GM19025 (cell line): Measurements from ENCODE around the gene CLPTM1L.
"Not testable (repeated sequence)": the region's sequence is repeated elsewhere in the genome, so short reads cannot be mapped to it uniquely, and the experiment has no call there.

Experiments used
- ATAC-seq: cut with Tn5 transposase; IDR thresholded peaks from one replicate; pipeline ENCODE4 v1.9.1; 2021; ENCODE audit warnings: mild to moderate bottlenecking, low read depth, moderate library complexity; ENCODE audit not compliant: unreplicated experiment

The CLPTM1L gene

GRCh38 chr5:1330146-1330846 lies 14.6 kb downstream of the CLPTM1L start:
- no peak for ATAC-seq

DNA sequence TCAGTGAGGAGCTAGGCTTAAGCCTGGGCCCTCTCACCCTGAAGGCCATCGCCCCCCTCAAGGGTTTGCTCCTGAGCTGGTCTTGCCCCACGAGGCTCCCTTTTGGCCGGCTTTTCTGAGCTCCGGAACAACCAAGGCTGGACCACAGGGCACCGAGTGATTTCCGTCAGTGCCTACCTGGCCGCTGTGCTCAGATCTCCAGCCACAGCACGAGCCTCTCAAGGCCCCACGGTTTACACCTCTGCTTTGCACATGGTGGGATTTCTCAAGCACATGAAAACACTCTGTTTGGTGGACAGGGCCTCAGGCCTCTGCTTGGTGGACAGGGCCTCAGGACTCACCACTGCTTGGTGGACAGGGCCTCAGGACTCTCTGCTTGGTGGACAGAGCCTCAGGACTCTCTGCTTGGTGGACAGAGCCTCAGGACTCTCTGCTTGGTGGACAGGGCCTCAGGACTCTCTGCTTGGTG lies 15.8 kb downstream of the CLPTM1L start:
- no peak for ATAC-seq

- not testable (repeated sequence) for ATAC-seq
Measured at GRCh38 chr5:1328237-1329110, 16.4 kb downstream of the CLPTM1L start.

DNA sequence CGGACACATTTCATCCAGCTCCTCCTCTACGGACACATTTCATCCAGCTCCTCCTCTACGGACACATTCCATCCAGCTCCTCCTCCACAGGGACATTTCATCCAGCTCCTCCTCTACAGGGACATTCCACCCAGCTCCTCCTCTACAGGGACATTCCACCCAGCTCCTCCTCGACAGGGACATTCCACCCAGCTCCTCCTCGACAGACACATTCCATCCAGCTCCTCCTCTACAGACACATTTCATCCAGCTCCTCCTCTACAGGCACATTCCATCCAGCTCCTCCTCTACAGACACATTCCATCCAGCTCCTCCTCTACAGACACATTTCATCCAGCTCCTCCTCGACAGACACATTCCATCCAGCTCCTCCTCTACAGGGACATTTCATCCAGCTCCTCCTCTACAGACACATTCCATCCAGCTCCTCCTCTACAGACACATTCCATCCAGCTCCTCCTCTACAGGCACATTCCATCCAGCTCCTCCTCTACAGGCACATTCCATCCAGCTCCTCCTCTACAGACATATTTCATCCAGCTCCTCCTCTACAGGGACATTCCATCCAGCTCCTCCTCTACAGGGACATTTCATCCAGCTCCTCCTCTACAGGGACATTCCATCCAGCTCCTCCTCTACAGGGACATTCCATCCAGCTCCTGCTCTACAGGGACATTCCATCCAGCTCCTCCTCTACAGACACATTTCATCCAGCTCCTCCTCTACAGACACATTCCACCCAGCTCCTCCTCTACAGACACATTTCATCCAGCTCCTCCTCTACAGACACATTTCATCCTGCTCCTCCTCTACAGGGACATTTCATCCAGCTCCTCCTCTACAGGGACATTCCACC lies 17.8 kb downstream of the CLPTM1L start:
- not testable (repeated sequence) for ATAC-seq

DNA sequence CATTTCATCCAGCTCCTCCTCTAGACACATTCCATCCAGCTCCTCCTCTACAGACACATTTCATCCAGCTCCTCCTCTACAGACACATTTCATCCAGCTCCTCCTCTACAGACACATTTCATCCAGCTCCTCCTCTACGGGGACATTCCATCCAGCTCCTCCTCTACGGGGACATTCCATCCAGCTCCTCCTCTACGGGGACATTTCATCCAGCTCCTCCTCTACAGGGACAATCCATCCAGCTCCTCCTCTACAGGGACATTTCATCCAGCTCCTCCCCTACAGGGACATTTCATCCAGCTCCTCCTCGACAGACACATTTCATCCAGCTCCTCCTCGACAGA lies 18.4 kb downstream of the CLPTM1L start:
- ATAC-seq, result not testable (repeated sequence)

GRCh38 chr5:1325870-1326531 lies 18.9 kb downstream of the CLPTM1L start:
- ATAC-seq, result no peak

DNA sequence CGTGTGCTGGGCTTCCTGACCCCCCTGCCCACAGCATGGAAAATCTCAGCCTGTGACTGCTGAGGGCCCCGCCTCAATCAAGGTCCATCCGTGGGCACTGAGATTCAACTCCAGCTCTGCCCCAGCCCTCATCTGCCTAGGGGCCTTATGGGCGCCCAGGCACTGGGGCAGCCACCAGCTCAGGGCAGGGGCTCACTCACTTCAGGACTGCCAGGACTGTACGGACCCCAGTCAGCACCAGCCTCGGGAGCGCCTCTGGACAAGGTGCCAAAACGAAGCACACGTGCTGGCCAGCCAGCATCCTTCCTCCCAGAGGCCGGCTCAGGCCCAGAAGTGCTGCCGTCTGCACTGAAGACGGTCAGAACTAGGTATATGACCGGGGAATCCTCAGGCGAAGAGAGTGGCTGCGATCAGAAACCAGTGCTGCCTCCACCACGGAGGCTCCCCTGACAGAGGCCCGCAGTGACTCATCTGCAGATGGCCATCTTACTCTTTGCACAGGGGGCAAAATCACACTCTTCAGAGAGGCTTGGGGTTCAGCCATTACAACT lies 19.6 kb downstream of the CLPTM1L start:
- ATAC-seq, result no peak

GRCh38 chr5:1324719-1325190 lies 20.1 kb downstream of the CLPTM1L start:
- no peak for ATAC-seq

- no peak for ATAC-seq
Measured at GRCh38 chr5:1324301-1324700, 20.6 kb downstream of the CLPTM1L start.

GRCh38 chr5:1323803-1324173 lies 21.1 kb downstream of the CLPTM1L start:
- ATAC-seq, result no peak

- ATAC-seq, result no peak
Measured at GRCh38 chr5:1322955-1323802, 21.7 kb downstream of the CLPTM1L start.

DNA sequence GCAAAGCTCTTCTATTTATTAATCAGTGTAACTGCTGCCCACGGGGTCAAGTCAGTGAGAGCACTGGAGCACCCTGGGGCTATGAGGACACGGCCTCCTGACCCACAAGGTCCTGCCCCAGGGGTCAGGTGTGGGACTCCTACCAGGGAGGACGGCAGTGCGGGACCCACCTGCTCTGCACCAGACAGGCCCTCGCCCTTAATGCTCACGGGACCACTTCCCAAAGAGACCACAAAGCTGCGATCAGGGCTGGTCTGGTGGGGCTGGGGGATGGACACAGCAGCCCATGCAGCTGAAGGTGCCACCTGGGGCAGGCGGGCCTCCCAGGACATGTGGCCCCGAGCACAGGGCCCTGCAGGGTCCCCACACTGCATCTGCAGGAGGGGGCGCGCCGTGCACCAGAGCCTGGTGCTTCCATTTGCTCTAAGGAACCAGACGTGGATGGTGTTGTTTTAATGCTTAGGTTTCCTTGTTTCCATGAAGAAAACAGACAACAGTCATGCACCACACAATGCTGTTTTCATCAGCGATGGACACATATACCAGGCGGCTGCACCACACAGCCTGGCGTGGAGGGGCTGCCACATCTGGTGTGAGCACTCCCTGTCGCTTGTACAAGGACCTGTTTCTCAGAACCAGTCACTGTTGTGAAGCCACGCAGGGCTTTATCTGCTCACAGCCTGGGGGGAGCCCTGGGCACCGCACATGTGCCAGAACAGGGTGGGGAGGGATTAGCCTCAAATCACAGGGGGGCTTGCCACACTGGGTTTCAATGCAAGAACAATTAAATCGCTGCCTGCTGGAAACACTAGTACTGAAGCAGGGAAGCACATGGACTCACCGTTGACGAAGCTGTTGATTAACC lies 22.6 kb downstream of the CLPTM1L start:
- ATAC-seq, result no peak

- ATAC-seq, result no peak
Measured at GRCh38 chr5:1321576-1321975, 23.3 kb downstream of the CLPTM1L start.

GRCh38 chr5:1320436-1321344 lies 24.2 kb downstream of the CLPTM1L start:
- ATAC-seq, result no peak

DNA sequence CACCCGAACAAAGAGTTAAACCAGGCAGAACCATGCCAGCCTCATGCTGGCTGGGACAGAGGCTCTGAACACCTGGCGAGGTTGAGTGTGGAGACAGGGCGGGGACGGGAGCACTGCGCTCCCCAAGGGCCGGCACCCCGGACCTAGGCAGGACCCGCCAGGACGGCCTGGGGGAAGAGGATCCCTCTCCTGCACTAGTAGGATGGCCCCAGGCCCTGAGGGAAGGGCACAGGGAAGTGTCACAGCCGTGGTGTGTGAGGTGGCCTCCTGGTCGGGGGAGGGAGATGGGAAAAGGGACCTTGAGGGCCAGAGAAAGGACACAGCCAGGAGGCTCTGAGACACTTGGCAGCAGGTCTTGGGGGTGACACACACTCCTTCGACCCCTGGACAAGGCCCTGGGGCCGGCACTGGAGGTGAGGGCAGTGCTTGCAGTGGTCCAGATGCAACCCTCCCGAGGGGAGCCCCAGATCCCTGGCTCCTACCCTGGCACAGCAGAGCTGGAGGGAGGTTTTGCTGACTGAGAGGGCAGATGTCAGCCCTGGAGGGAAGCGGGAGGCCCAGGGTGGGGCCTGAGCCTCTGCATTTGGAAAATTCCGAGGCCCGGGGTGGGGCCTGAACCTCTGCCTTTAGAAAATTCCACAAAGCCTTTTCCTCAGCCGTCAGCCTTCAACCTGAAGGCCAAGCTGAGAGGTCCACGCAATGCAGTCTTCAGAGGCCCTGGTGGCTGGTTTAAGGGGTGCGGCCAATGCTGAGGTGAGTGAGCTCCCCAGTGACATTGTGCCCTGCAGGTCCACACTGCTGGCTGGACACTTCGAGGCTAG lies 25.3 kb downstream of the CLPTM1L start:
- ATAC-seq, result no peak

GRCh38 chr5:1318659-1319251 lies 26.1 kb downstream of the CLPTM1L start:
- ATAC-seq, result no peak
